Hypothalamus (tissue), 51 donors: Measurements from ENCODE around the gene MARVELD3.

Experiments used
- DNase-seq, 51 donors: peaks; one replicate each; lab custom pipeline; 2025; lab: John Stamatoyannopoulos, UW

Gene MARVELD3

GRCh38 chr16:71622088-71622487, 3.9 kb upstream of the MARVELD3 start:
- DNase-seq: no peak

DNA sequence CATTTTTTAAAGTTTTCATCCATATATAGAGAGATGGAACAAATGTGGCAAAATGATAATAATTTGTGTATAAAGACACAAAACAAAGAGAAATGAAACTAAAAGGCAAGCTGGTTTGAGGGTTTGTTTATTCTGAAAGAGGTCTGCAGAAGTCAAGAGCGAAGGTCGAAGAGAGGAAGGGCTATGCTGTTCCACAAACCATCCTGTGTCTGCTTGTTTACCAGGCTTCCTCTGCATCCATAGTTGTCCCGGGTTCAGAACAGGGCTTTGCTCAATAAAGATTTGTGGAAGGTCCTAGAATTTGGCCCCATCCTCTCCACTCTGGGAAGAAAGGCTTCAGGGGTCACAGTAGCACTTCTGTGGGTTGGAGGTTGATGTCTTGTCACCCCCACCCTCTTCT, 2.4 kb upstream of the MARVELD3 start:
- no peak for DNase-seq

DNA sequence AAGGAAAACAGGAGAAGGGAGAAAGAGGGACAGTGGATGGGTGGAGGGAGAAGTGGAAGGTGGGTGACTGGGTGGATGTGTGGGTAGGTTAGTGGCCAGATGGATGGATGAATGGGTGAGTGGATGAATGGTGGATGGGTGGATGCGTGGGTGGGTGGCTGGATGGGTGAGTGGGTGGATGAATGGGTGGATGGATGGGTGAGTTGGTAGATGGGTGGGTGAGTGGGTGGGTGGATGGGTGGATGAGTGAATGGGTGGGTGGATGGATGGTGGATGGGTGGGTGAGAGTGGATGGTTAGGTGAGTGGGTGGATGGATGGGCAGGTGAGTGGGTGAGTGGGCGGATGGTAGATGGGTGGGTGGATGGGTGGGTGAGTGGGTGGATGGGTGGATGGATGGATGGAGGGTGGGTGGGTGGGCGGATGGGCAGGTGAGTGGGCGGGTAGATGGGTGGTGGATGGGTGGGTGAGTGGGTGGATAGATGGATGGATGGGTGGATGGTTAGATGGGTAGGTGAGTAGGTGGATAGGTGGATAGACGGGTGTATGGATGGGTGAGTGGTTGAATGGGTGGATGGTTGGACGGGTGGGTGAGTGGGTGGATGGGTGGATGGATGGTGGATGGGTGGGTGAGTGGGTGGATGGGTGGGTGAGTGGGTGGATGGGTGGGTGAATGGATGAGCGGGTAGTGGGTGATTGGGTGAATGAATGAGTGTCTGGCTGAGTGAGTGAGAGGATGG, 702 bp upstream of the MARVELD3 start:
- DNase-seq: no peak

GRCh38 chr16:71626858-71627213, 852 bp downstream of the MARVELD3 start:
- DNase-seq: no peak

DNA sequence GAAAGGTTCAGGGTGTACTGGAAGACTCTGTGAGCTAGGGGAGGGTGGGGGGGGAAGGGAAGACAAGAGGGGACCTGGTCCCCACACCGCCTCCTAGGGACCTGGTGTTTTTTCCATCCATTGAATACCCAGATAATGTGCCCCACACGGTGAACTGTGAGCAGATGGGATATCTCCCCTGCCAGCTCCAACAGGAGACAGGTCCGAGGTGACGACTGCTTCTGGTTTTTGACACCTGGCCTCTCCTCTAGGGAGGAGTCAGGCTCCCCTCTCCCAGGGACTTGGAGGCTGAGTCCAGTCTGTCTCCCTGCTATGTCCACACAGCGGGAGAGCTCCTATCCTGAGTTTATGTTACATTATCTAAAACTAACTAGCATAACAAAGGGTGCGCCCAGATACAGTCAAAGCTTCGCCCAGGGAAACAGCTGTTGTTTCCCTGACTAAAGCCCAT, 1.8 kb downstream of the MARVELD3 start:
- DNase-seq: no peak

GRCh38 chr16:71628810-71629209, 2.8 kb downstream of the MARVELD3 start:
- no peak for DNase-seq

DNA sequence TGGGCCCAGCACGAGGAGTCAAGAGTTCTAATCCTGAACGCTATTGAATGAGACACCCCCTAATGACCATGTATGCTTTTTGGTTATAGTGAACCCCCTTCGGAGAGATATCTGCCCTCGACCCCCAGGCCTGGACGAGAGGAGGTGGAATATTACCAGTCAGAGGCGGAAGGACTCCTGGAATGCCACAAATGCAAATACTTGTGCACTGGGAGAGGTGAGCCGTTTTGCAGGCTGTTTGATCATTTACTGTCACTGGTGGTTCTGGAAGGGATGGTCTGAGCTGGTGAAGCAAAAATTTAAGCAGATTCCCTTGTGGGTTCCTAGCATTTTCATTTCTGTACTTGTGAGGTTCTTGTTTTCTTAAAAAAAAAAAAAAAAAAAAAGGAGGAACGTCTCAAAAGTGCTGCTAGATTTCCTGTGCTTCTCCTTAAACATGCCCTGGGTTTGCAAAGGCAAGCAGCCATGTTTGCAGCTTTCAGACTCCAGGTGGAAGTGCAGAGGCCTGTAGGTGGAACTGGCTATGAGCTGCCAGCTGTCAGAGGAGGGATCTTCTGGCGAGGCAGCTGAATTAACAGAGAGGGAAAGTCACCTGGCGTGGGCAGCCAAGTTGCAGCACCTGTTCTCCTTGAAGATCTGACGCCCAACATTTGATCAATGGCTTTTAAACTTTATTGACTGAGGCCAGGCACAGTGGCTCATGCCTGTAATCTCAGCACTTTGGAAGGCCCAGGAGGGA, 3.5 kb downstream of the MARVELD3 start:
- DNase-seq: no peak

GRCh38 chr16:71630808-71631207, 4.8 kb downstream of the MARVELD3 start:
- DNase-seq: no peak

DNA sequence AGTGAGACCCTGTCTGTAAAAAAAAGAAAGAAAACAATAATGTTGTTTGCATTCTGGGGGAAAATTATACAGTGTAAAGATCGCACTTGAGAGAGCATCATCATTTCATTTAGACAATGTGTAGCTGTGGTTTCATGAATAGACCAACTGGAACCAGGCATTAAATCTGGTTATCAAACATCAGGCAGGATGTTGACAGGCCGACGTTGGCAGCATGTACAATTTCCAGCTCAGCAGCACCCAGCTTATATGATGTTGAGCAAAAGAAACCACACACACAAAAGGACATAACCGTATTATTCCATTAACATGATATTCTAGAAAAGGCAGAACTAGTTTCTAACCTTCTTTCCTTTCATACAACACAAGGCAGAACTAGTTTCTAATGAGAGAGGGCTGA, 5.8 kb downstream of the MARVELD3 start:
- DNase-seq: no peak

DNA sequence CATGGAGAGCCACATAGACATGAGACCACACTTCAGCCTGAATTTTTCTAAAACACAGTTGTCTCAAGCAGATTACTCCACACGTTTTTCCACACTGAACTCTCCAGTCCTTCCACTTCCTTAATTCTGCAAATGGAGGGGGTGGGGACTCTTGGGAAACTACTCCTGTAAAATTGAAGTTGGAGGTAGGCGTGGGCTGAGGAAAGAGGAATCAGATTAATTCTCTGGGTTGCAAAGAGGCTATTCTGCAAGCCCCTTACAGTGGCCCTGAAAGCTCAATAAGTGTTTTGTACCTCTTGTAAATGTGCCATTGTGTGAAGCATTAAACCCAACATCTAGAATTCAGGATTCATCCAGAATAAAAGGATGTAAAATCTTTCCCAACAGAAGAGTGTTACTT, 9.6 kb downstream of the MARVELD3 start:
- no peak for DNase-seq

DNA sequence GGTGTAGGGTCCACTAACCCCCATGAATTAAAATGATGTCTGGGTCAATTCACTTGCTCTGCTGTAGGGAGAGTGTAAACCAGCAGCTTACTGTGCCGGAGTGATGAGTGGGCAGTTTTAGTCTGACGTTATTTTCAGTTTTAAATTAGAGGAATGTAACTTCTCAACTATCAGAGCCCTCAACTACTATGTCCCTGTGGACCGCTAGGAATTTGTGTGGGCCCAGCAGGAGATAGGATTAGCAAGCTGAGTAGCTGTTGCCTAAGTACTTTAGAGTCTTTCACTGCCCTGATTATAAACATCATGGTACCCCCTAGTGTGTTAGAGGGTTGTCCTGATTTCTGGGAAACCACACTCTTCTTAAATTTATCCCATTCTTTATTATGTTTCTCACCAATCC, 11.4 kb downstream of the MARVELD3 start:
- DNase-seq: no peak

- peak in 1 of 51 donors; percentile 6 for DNase-seq
Observed at GRCh38 chr16:71645450-71645849, 19.5 kb downstream of the MARVELD3 start.

DNA sequence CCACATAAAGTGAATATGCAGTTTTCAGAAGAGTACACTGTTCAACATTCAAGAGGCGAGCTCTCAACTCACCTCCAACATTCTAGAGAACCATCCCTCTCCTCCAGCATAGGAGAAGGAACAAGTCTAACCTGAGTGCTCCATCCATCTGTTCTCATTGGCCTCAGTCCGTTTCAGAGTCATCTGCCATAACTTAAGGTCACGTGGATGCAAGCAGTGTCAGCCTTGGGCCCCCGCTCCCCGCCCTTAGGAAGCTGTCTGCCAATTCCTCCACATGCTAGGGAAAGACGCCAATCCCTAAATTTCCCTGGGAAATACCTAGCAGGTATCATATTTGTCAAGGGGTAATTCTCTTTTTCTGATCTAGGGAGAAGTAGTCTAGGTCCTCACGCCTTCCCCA, 21.4 kb downstream of the MARVELD3 start:
- DNase-seq: no peak

GRCh38 chr16:71648162-71648561, 22.2 kb downstream of the MARVELD3 start:
- DNase-seq: no peak

- no peak for DNase-seq
Observed at GRCh38 chr16:71648921-71649320, 22.9 kb downstream of the MARVELD3 start.

DNA sequence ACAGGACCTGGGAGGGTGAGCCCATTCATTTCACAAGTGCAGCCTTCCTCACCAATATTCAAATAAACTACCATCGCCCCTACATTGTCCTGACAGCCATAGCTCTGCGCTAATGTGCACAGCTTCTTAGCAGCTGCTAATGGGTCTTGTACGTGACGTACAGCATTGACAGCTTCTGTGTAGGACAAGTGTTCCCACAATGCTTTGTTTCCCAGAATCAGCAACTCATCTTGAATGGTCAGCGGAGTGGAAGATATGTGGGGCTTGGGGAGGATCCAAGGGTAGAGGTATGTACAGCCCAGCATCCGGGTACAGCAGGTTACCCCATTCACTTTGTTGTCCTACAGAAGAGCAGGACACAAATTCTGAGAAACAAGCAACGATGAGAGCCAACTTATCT, 23.7 kb downstream of the MARVELD3 start:
- no peak for DNase-seq

DNA sequence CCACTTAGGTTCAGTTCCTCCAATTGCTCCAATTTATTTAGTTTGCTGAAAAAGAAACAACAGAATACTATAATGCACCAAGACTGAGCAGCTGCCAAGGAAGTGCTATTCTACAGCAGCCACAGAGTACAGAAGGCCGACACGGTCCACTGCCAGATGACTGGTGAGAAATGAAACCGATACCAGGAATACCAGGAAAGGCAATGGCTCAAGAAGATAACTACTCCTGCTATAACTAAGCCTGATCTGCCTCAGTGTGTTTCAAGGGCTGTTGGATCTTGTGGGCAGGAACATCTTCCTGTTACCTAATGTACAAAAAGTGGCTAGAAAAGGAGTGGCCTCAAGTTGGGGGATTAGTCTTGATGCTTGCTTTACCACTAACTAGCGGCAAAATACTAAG, 32.8 kb downstream of the MARVELD3 start:
- DNase-seq: no peak

DNA sequence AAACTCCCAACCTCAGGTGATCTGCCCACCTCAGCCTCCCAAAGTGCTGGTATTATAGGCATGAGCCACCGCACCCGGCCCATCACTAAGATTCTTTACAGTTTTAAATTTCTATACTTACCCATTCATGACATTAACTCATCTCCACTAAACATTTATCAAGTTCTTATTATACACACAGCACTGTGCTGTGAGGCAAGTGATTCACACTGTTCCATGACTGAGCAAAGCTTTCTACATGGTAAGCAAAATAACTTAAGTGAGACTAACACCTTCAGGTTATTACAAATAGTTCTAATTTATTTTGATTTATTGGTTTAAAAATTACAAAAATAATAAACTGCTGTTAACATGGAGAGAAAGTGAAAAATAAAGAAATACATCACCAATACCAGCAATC, 33.5 kb downstream of the MARVELD3 start:
- no peak for DNase-seq

GRCh38 chr16:71666264-71666663, 40.3 kb downstream of the MARVELD3 start:
- DNase-seq: no peak

DNA sequence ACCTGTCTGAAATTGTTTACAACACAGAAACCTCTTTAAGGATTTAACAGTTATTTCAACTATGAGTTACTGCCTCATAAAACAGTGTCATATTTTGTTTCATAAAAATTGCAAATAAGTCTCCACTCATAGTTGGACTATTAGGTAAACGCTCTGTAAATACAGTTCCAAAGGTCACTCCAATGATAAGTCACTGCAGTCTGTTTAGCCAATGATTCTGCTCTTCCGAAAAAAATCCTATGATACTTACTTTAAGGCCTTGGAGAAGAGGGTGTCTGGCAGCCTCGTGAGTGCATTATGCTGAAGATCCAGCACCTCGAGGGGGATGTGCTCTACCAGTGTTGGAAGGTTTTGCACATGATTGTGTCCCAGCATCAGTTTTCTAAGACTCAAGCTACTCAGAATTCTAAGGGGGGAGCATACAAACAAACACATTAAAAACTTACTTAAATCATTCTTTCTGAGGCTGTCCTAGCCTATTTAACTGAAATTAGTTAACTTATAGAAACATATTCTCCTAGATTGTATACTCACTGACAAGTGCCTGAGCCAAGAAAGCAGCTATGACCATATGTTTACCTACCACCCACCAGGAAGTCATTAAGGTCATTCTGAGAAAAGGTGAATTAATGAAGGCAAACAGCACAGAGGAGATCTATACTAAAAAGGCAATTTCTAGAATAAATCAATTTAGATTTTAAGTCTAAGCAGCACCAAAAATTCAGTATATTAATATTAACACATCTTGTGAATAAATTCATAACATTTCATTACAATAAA, 41.1 kb downstream of the MARVELD3 start:
- no peak for DNase-seq

- DNase-seq: no peak
Observed at GRCh38 chr16:71669926-71670536, 44.0 kb downstream of the MARVELD3 start.
